Smooth muscle cell (in vitro differentiated cells): ENCODE data around the gene SFI1. TPM values are rescaled to one million over a fixed set of nuclear protein-coding genes. Genes with fewer than 3 reads are reported as not detected.
"Not testable (repeated sequence)": the region's sequence is repeated elsewhere in the genome, so short reads cannot be mapped to it uniquely, and the experiment has no call there.

Experiments
- DNase-seq: peaks from one replicate; lab custom pipeline; 2025; ENCODE audit not compliant: unreplicated experiment; lab: John Stamatoyannopoulos, UW
- H2AFZ ChIP-seq: fragments of 200-600 bp; sonication (generic); 2 replicates; pipeline ENCODE4 v1.6.0; 2016; ENCODE audit warnings: antibody characterized with exemption, low read depth, mild to moderate bottlenecking
- H3F3A ChIP-seq: fragments of 200-600 bp; sonication (generic); 2 replicates; pipeline ENCODE4 v1.6.0; 2017; ENCODE audit warnings: antibody characterized with exemption, low read depth
- H3K27ac ChIP-seq: fragments of 200-600 bp; sonication (generic); 2 replicates; pipeline ENCODE4 v1.5.1; 2016; ENCODE audit warnings: low read depth, mild to moderate bottlenecking
- H3K27me3 ChIP-seq: fragments of 200-600 bp; sonication (generic); 2 replicates; pipeline ENCODE4 v1.6.1; 2016; ENCODE audit warnings: low read depth, mild to moderate bottlenecking
- H3K36me3 ChIP-seq: fragments of 200-600 bp; sonication (generic); 2 replicates; pipeline ENCODE4 v1.5.1; 2016; ENCODE audit warnings: low read depth
- H3K4me1 ChIP-seq: fragments of 200-600 bp; sonication (generic); 2 replicates; pipeline ENCODE4 v1.5.1; 2016; ENCODE audit warnings: low read depth
- H3K4me2 ChIP-seq: fragments of 200-600 bp; sonication (generic); 2 replicates; pipeline ENCODE4 v1.6.0; 2016; ENCODE audit warnings: mild to moderate bottlenecking
- H3K4me3 ChIP-seq: fragments of 200-600 bp; sonication (generic); 2 replicates; pipeline ENCODE4 v1.5.1; 2016; ENCODE audit warnings: mild to moderate bottlenecking
- H3K79me2 ChIP-seq: fragments of 200-600 bp; sonication (generic); 2 replicates; pipeline ENCODE4 v1.6.0; 2016; ENCODE audit warnings: low read depth, mild to moderate bottlenecking
- H3K9ac ChIP-seq: fragments of 200-600 bp; sonication (generic); 2 replicates; pipeline ENCODE4 v1.6.0; 2016; ENCODE audit warnings: low read depth
- H3K9me3 ChIP-seq: fragments of 200-600 bp; sonication (generic); replicated peaks from 2 replicates; pipeline ENCODE4 v1.5.1; 2016; ENCODE audit warnings: low read depth
- H4K20me1 ChIP-seq: fragments of 200-600 bp; sonication (generic); 2 replicates; pipeline ENCODE4 v1.6.0; 2016; ENCODE audit warnings: low read depth
- CTCF ChIP-seq: fragments of 200-600 bp; sonication (generic); IDR thresholded peaks from 2 replicates; pipeline ENCODE4 v1.5.1; 2017; ENCODE audit warnings: borderline replicate concordance, mild to moderate bottlenecking, antibody characterized with exemption; ENCODE audit not compliant: insufficient read depth, poor library complexity, severe bottlenecking
- WGBS: methylation state at CpG from one replicate; pipeline ENCODE4 v1.1.7; 2016; ENCODE audit warnings: low lambda C conversion rate; 5-methylcytosine and 5-hydroxymethylcytosine counted together
- polyA plus RNA-seq: library from polyadenylated mRNA; unstranded; fragments of >200 nt; fragmentation: Nextera tagmentation; extraction: Ambion mirVana; gene quantifications from 2 replicates; pipeline ENCODE4 v1.2.1, GENCODE V29; 2016
- total RNA-seq: library from RNA; depleted of rRNA; stranded (reverse); fragments of >200 nt; gene quantifications from 2 replicates; pipeline ENCODE4 v1.2.3, GENCODE V29; 2014

The SFI1 gene
- total and polyA plus RNA-seq, 2 experiments from 2014 or later, result 8.7 to 26.9 TPM

- Histone ChIP-seq H3K27me3 (no peaks in the 10 kb centered on the region), H3K9me3 (no peaks in the 10 kb centered on the region), H3K27ac (no peak overlapping the region), H3K4me1 (no peaks in the 10 kb centered on the region), H3K4me3 (no peak overlapping the region), H3K79me2 (peaks cover 84% of the 10 kb centered on the region), H3K36me3 (peaks cover 11% of the 10 kb centered on the region), H4K20me1 (peaks cover 72% of the 10 kb centered on the region), H3K9ac (no peak overlapping the region), H2AFZ (no peak overlapping the region), H3F3A (no peaks in the 10 kb centered on the region), H3K4me2 (no peak overlapping the region)
- WGBS, result 96% methylated on average over 3 of the region's 3 CpGs
- DNase-seq, result no peak
- TF ChIP-seq CTCF, result no peak
Observed at GRCh38 chr22:31481129-31481528, 15.2 kb upstream of the SFI1 start.

GRCh38 chr22:31482470-31482869, 13.9 kb upstream of the SFI1 start:
- not testable (repeated sequence) for H3K9ac ChIP-seq, H3F3A ChIP-seq, H3K4me2 ChIP-seq, H3K9me3 ChIP-seq, H3K27ac ChIP-seq, H3K4me1 ChIP-seq, H2AFZ ChIP-seq, DNase-seq, H3K4me3 ChIP-seq, H3K27me3 ChIP-seq
- WGBS, result 97% methylated on average over 8 of the region's 8 CpGs
- Histone ChIP-seq H4K20me1 (peaks cover 58% of the 10 kb centered on the region), H3K79me2 (peaks cover 84% of the 10 kb centered on the region), H3K36me3 (peaks cover 11% of the 10 kb centered on the region)

GRCh38 chr22:31486369-31486768, 10.0 kb upstream of the SFI1 start:
- peaks cover 75% of the 10 kb centered on the region for H3K79me2 ChIP-seq
- H3K4me1 ChIP-seq, result peaks cover 16% of the 10 kb centered on the region
- peaks cover 36% of the 10 kb centered on the region for H4K20me1 ChIP-seq
- H3K4me2 ChIP-seq, H3K27me3 ChIP-seq, H3F3A ChIP-seq, H3K4me3 ChIP-seq, H3K36me3 ChIP-seq, H3K9me3 ChIP-seq, DNase-seq, H3K9ac ChIP-seq, H3K27ac ChIP-seq, H2AFZ ChIP-seq: not testable (repeated sequence)
- 98% methylated on average over 11 of the region's 11 CpGs for WGBS

- Histone ChIP-seq H2AFZ (no peak overlapping the region), H3K27me3 (no peaks in the 10 kb centered on the region), H4K20me1 (peaks cover 30% of the 10 kb centered on the region), H3F3A (peaks cover 9% of the 10 kb centered on the region), H3K27ac (no peak overlapping the region), H3K9me3 (no peaks in the 10 kb centered on the region), H3K36me3 (peaks cover 1% of the 10 kb centered on the region), H3K4me2 (no peak overlapping the region), H3K4me3 (no peak overlapping the region), H3K9ac (no peak overlapping the region), H3K4me1 (peaks cover 21% of the 10 kb centered on the region), H3K79me2 (peaks cover 71% of the 10 kb centered on the region)
- no peak for DNase-seq
- TF ChIP-seq CTCF, result no peak
- WGBS, result 95% methylated on average over 2 of the region's 2 CpGs
Observed at GRCh38 chr22:31486951-31487350, 9.4 kb upstream of the SFI1 start.

- Histone ChIP-seq H3K9me3 (no peaks in the 10 kb centered on the region), H3K27ac (peak overlapping the region; percentile 39), H3K4me2 (peak overlapping the region; percentile 87), H3K27me3 (no peaks in the 10 kb centered on the region), H3K79me2 (peaks cover 57% of the 10 kb centered on the region), H4K20me1 (peaks cover 18% of the 10 kb centered on the region), H3K9ac (peak overlapping the region; percentile 85), H3K36me3 (no peaks in the 10 kb centered on the region), H2AFZ (peak overlapping the region; percentile 80), H3K4me3 (peak overlapping the region; percentile 69), H3K4me1 (peaks cover 21% of the 10 kb centered on the region), H3F3A (peaks cover 9% of the 10 kb centered on the region)
- 89% methylated on average over 6 of the region's 6 CpGs for WGBS
- no peak for DNase-seq
- no peak for TF ChIP-seq CTCF
Observed at GRCh38 chr22:31488346-31488883, 7.9 kb upstream of the SFI1 start.
